BLaER1 (cell line): ENCODE measurements around the gene EPHX1.
"Not testable (repeated sequence)": the region's sequence is repeated elsewhere in the genome, so short reads cannot be mapped to it uniquely, and the experiment has no call there.

Experiments
- H3K27ac ChIP-seq: shearing (Covaris generic); formaldehyde crosslinking; 2 replicates; pipeline ENCODE4 v1.8.1; 2022
- H3K27me3 ChIP-seq: shearing (Covaris generic); formaldehyde crosslinking; 2 replicates; pipeline ENCODE4 v1.8.1; 2022
- H3K36me3 ChIP-seq: shearing (Covaris generic); formaldehyde crosslinking; 2 replicates; pipeline ENCODE4 v1.8.1; 2022
- H3K4me1 ChIP-seq: shearing (Covaris generic); formaldehyde crosslinking; 2 replicates; pipeline ENCODE4 v1.8.1; 2022
- H3K4me2 ChIP-seq: shearing (Covaris generic); formaldehyde crosslinking; 2 replicates; pipeline ENCODE4 v1.8.1; 2022
- H3K4me3 ChIP-seq: shearing (Covaris generic); formaldehyde crosslinking; 2 replicates; pipeline ENCODE4 v1.8.1; 2022
- H3K9ac ChIP-seq: shearing (Covaris generic); formaldehyde crosslinking; 2 replicates; pipeline ENCODE4 v1.8.1; 2022
- H3K9me3 ChIP-seq: shearing (Covaris generic); formaldehyde crosslinking; 2 replicates; pipeline ENCODE4 v1.8.1; 2022
- H4K20me1 ChIP-seq: shearing (Covaris generic); formaldehyde crosslinking; 2 replicates; pipeline ENCODE4 v1.8.1; 2022
- Cebpa-rat ChIP-seq: shearing (Covaris generic); IDR thresholded peaks from 2 replicates; pipeline ENCODE4 v1.8.1; 2022

EPHX1 gene

GRCh38 chr1:225806249-225806648, 3.7 kb upstream of the EPHX1 start:
- no peaks in the 10 kb centered on the region; the same call in 1 of the 2 replicates for H3K27me3 ChIP-seq
- H3K36me3 ChIP-seq = no peaks in the 10 kb centered on the region
- no peaks in the 10 kb centered on the region for H3K9me3 ChIP-seq
- peaks cover 16% of the 10 kb centered on the region for H3K4me1 ChIP-seq
- H3K4me2 ChIP-seq = no peak overlapping the region
- no peak overlapping the region for H3K9ac ChIP-seq
- no peak for TF ChIP-seq Cebpa-rat
- H4K20me1 ChIP-seq = peaks cover 10% of the 10 kb centered on the region; the same call in 1 of the 2 replicates
- no peak overlapping the region for H3K4me3 ChIP-seq
- no peak overlapping the region for H3K27ac ChIP-seq

- not testable (repeated sequence) for H3K27me3 ChIP-seq, H3K27ac ChIP-seq, H3K9me3 ChIP-seq, H3K9ac ChIP-seq, H3K4me2 ChIP-seq, H3K4me3 ChIP-seq, H3K36me3 ChIP-seq
- peaks cover 14% of the 10 kb centered on the region; the same call in 1 of the 2 replicates for H4K20me1 ChIP-seq
- H3K4me1 ChIP-seq = peaks cover 16% of the 10 kb centered on the region
These were observed 3.2 kb upstream of the EPHX1 start for GRCh38 chr1:225806736-225807135.

- no peak for TF ChIP-seq Cebpa-rat
- Histone ChIP-seq H3K4me2 (no peak overlapping the region), H3K9ac (no peak overlapping the region), H3K27me3 (no peaks in the 10 kb centered on the region; the same call in 1 of the 2 replicates), H4K20me1 (peaks cover 20% of the 10 kb centered on the region; the same call in 1 of the 2 replicates), H3K9me3 (no peaks in the 10 kb centered on the region), H3K4me1 (peaks cover 17% of the 10 kb centered on the region), H3K36me3 (no peaks in the 10 kb centered on the region), H3K27ac (no peak overlapping the region), H3K4me3 (no peak overlapping the region)
These were observed 1.8 kb upstream of the EPHX1 start for GRCh38 chr1:225808136-225808535.

GRCh38 chr1:225810579-225811538, 935 bp downstream of the EPHX1 start:
- peak overlapping the region; percentile 80 for H3K9ac ChIP-seq
- peaks cover 20% of the 10 kb centered on the region; the same call in 1 of the 2 replicates for H4K20me1 ChIP-seq
- peak overlapping the region; percentile 61 for H3K27ac ChIP-seq
- not testable (repeated sequence) for H3K9me3 ChIP-seq, H3K27me3 ChIP-seq, H3K36me3 ChIP-seq
- peak overlapping the region; percentile 95 for H3K4me2 ChIP-seq
- H3K4me3 ChIP-seq = peak overlapping the region; percentile 79
- H3K4me1 ChIP-seq = peaks cover 26% of the 10 kb centered on the region

- Histone ChIP-seq H3K27me3 (no peaks in the 10 kb centered on the region; the same call in 1 of the 2 replicates), H3K4me3 (no peak overlapping the region), H3K9ac (no peak overlapping the region), H4K20me1 (peaks cover 20% of the 10 kb centered on the region; the same call in 1 of the 2 replicates), H3K36me3 (no peaks in the 10 kb centered on the region), H3K27ac (no peak overlapping the region), H3K4me1 (peaks cover 26% of the 10 kb centered on the region), H3K9me3 (no peaks in the 10 kb centered on the region), H3K4me2 (no peak overlapping the region)
- no peak for TF ChIP-seq Cebpa-rat
These were observed 1.9 kb downstream of the EPHX1 start for GRCh38 chr1:225811622-225812487.

- no peak overlapping the region for H3K27ac ChIP-seq
- H3K9ac ChIP-seq = no peak overlapping the region
- H3K4me2 ChIP-seq = no peak overlapping the region
- no peaks in the 10 kb centered on the region for H3K36me3 ChIP-seq
- H4K20me1 ChIP-seq = peaks cover 20% of the 10 kb centered on the region; the same call in 1 of the 2 replicates
- no peak overlapping the region for H3K4me3 ChIP-seq
- H3K27me3 ChIP-seq = no peaks in the 10 kb centered on the region; the same call in 1 of the 2 replicates
- H3K4me1 ChIP-seq = peaks cover 33% of the 10 kb centered on the region
- no peak for TF ChIP-seq Cebpa-rat
- no peaks in the 10 kb centered on the region for H3K9me3 ChIP-seq
These were observed 2.7 kb downstream of the EPHX1 start for GRCh38 chr1:225812488-225813213.

GRCh38 chr1:225813214-225813964, 3.5 kb downstream of the EPHX1 start:
- no peak overlapping the region for H3K9ac ChIP-seq
- H4K20me1 ChIP-seq = peaks cover 20% of the 10 kb centered on the region; the same call in 1 of the 2 replicates
- H3K4me3 ChIP-seq = no peak overlapping the region
- TF ChIP-seq Cebpa-rat = no peak
- no peaks in the 10 kb centered on the region for H3K36me3 ChIP-seq
- H3K9me3 ChIP-seq = no peaks in the 10 kb centered on the region
- H3K27ac ChIP-seq = no peak overlapping the region
- peaks cover 38% of the 10 kb centered on the region for H3K4me1 ChIP-seq
- H3K27me3 ChIP-seq = no peaks in the 10 kb centered on the region; the same call in 1 of the 2 replicates
- H3K4me2 ChIP-seq = peak overlapping the region; percentile 11; the same call in 1 of the 2 replicates

GRCh38 chr1:225814381-225814780, 4.5 kb downstream of the EPHX1 start:
- Histone ChIP-seq H3K36me3 (no peaks in the 10 kb centered on the region), H3K27me3 (no peaks in the 10 kb centered on the region; the same call in 1 of the 2 replicates), H3K9ac (no peak overlapping the region), H4K20me1 (peaks cover 16% of the 10 kb centered on the region; the same call in 1 of the 2 replicates), H3K27ac (no peak overlapping the region), H3K4me2 (no peak overlapping the region), H3K4me1 (peaks cover 34% of the 10 kb centered on the region), H3K9me3 (no peaks in the 10 kb centered on the region), H3K4me3 (no peak overlapping the region)
- TF ChIP-seq Cebpa-rat = no peak

- H3K4me2 ChIP-seq, H3K27me3 ChIP-seq, H3K27ac ChIP-seq, H3K36me3 ChIP-seq, H3K9me3 ChIP-seq, H3K9ac ChIP-seq, H3K4me3 ChIP-seq: not testable (repeated sequence)
- Histone ChIP-seq H4K20me1 (peaks cover 16% of the 10 kb centered on the region; the same call in 1 of the 2 replicates), H3K4me1 (peaks cover 30% of the 10 kb centered on the region)
These were observed 5.2 kb downstream of the EPHX1 start for GRCh38 chr1:225815090-225815489.
